HG03159 (cell line): Measurements from ENCODE around the gene DFFA.
"Not testable (repeated sequence)": the region's sequence is repeated elsewhere in the genome, so short reads cannot be mapped to it uniquely, and the experiment has no call there.

ENCODE experiments used
- ATAC-seq: cut with Tn5 transposase; IDR thresholded peaks from one replicate; pipeline ENCODE4 v1.9.1; 2021; ENCODE audit warnings: mild to moderate bottlenecking, moderate library complexity; ENCODE audit not compliant: unreplicated experiment

Gene DFFA

GRCh38 chr1:10470043-10470442, 2.3 kb downstream of the DFFA start:
- ATAC-seq: no peak

GRCh38 chr1:10467078-10467477, 5.3 kb downstream of the DFFA start:
- ATAC-seq: no peak

- ATAC-seq: no peak
Observed at GRCh38 chr1:10459184-10459583, 13.1 kb downstream of the DFFA start.

- ATAC-seq: no peak
Observed at GRCh38 chr1:10457875-10458274, 14.5 kb downstream of the DFFA start.

- not testable (repeated sequence) for ATAC-seq
Observed at GRCh38 chr1:10457462-10457861, 14.9 kb downstream of the DFFA start.

- no peak for ATAC-seq
Observed at GRCh38 chr1:10456661-10457060, 15.7 kb downstream of the DFFA start.

- no peak for ATAC-seq
Observed at GRCh38 chr1:10456048-10456447, 16.3 kb downstream of the DFFA start.

GRCh38 chr1:10451287-10451686, 21.0 kb downstream of the DFFA start:
- ATAC-seq: no peak

- no peak for ATAC-seq
Observed at GRCh38 chr1:10450836-10451235, 21.5 kb downstream of the DFFA start.

GRCh38 chr1:10450156-10450814, 22.0 kb downstream of the DFFA start:
- no peak for ATAC-seq

- no peak for ATAC-seq
Observed at GRCh38 chr1:10449751-10450150, 22.6 kb downstream of the DFFA start, which contains the start of gene CORT. Gene CORT, plus strand, starts transcription at chr1:10450031. Its CDS starts 193 bp downstream, at chr1:10450224.

GRCh38 chr1:10446790-10447422, 25.4 kb downstream of the DFFA start:
- ATAC-seq: no peak

- no peak for ATAC-seq
Observed at GRCh38 chr1:10444795-10445397, 27.4 kb downstream of the DFFA start.

GRCh38 chr1:10444248-10444647, 28.1 kb downstream of the DFFA start:
- no peak for ATAC-seq

- no peak for ATAC-seq
Observed at GRCh38 chr1:10440794-10441193, 31.5 kb downstream of the DFFA start.

- ATAC-seq: no peak
Observed at GRCh38 chr1:10440305-10440704, 32.0 kb downstream of the DFFA start.

- no peak for ATAC-seq
Observed at GRCh38 chr1:10438677-10439163, 33.6 kb downstream of the DFFA start.

- no peak for ATAC-seq
Observed at GRCh38 chr1:10437052-10437451, 35.3 kb downstream of the DFFA start.

- no peak for ATAC-seq
Observed at GRCh38 chr1:10434590-10434989, 37.7 kb downstream of the DFFA start.

- ATAC-seq: no peak
Observed at GRCh38 chr1:10433790-10434189, 38.5 kb downstream of the DFFA start.

GRCh38 chr1:10432910-10433700, 39.2 kb downstream of the DFFA start:
- no peak for ATAC-seq
